ENCODE data around the gene HABP2. TPM values are rescaled to one million over a fixed set of nuclear protein-coding genes. Genes with fewer than 3 reads are reported as not detected.

The HABP2 gene
- polyA plus RNA-seq, 3 donors: not detected

GRCh38 chr10:113532724-113533123 is 20.1 kb upstream of the HABP2 start:
- H3K9me3 Mint-ChIP-seq: peaks cover 0 to 5% (median 0%) of the 10 kb centered on the region in 7 donors
- H3K4me3 Mint-ChIP-seq: no peak overlapping the region
- intact Hi-C loops (cut with micrococcal nuclease): no loop called here
- Histone ChIP-seq H3K9ac (ENCODE audit: insufficient read depth, low read length, poor library complexity, severe bottlenecking) (no peak overlapping the region), H4K20me1 (ENCODE audit: insufficient read depth, low read length) (no peaks in the 10 kb centered on the region), H3K36me3 (replicated peaks in 1 of 2; ENCODE audit: control insufficient read depth in 1 of 2, insufficient read depth in 2 of 2, low read length in 2 of 2) (no peaks in the 10 kb centered on the region), H3K27me3 (ENCODE audit: control insufficient read depth in 2 of 2, insufficient read depth in 2 of 2, low read length in 2 of 2) (peaks cover 0 to 3% of the 10 kb centered on the region in 2 donors), H3K9me3 (replicated peaks in 1 of 2; ENCODE audit: control insufficient read depth in 1 of 2, insufficient read depth in 1 of 2, low read length in 2 of 2) (no peaks in the 10 kb centered on the region), H3K4me3 (replicated peaks in 1 of 3; ENCODE audit: low read depth in 2 of 3, low read length in 3 of 3) (no peak overlapping the region), H2AFZ (ENCODE audit: insufficient read depth, low read depth, low read length, poor library complexity, severe bottlenecking) (no peak overlapping the region), H3K4me1 (ENCODE audit: control insufficient read depth in 1 of 2, insufficient read depth in 2 of 2, low read length in 2 of 2) (no peaks in the 10 kb centered on the region), H3K4me2 (replicated peaks; ENCODE audit: extremely low read depth, low read length, poor library complexity, severe bottlenecking) (no peak overlapping the region), H3K27ac (ENCODE audit: low read depth in 1 of 2, low read length in 2 of 2) (no peak overlapping the region), H3K79me2 (ENCODE audit: insufficient read depth, low read length) (no peaks in the 10 kb centered on the region)
- H3K27me3 Mint-ChIP-seq (ENCODE audit: low read depth in 3 of 3): peaks cover 5 to 7% (median 6%) of the 10 kb centered on the region in 3 donors
- 93% methylated on average over 3 of the region's 3 CpGs for WGBS (ENCODE audit: insufficient coverage)
- TF ChIP-seq CTCF (IDR thresholded peaks at IDR 0.05): no peak
- no peaks in the 10 kb centered on the region for H3K36me3 Mint-ChIP-seq
- H3K4me1 Mint-ChIP-seq: no peaks in the 10 kb centered on the region
- DNase-seq: no peak
- H3K27ac Mint-ChIP-seq: no peak overlapping the region

GRCh38 chr10:113533801-113534200 is 19.1 kb upstream of the HABP2 start:
- no peaks in the 10 kb centered on the region for H3K79me2 ChIP-seq (ENCODE audit: insufficient read depth, low read length)
- no peak overlapping the region for H3K27ac ChIP-seq (ENCODE audit: low read depth in 1 of 2, low read length in 2 of 2)
- H3K4me1 Mint-ChIP-seq: peaks cover 2% of the 10 kb centered on the region
- H3K4me3 Mint-ChIP-seq: no peak overlapping the region
- no peak overlapping the region for H3K4me3 ChIP-seq (replicated peaks in 1 of 3; ENCODE audit: low read depth in 2 of 3, low read length in 3 of 3)
- no peaks in the 10 kb centered on the region for H3K36me3 ChIP-seq (replicated peaks in 1 of 2; ENCODE audit: control insufficient read depth in 1 of 2, insufficient read depth in 2 of 2, low read length in 2 of 2)
- H3K27me3 ChIP-seq (ENCODE audit: control insufficient read depth in 2 of 2, insufficient read depth in 2 of 2, low read length in 2 of 2): peaks cover 0 to 3% of the 10 kb centered on the region in 2 donors
- WGBS (ENCODE audit: insufficient coverage): 80% methylated on average over 4 of the region's 6 CpGs
- intact Hi-C loops (cut with micrococcal nuclease): no loop called here
- H3K36me3 Mint-ChIP-seq: no peaks in the 10 kb centered on the region
- no peaks in the 10 kb centered on the region for H4K20me1 ChIP-seq (ENCODE audit: insufficient read depth, low read length)
- H2AFZ ChIP-seq (ENCODE audit: insufficient read depth, low read depth, low read length, poor library complexity, severe bottlenecking): no peak overlapping the region
- H3K9me3 ChIP-seq (replicated peaks in 1 of 2; ENCODE audit: control insufficient read depth in 1 of 2, insufficient read depth in 1 of 2, low read length in 2 of 2): no peaks in the 10 kb centered on the region
- peaks cover 0 to 3% (median 0%) of the 10 kb centered on the region in 7 donors for H3K9me3 Mint-ChIP-seq
- no peak overlapping the region for H3K9ac ChIP-seq (ENCODE audit: insufficient read depth, low read length, poor library complexity, severe bottlenecking)
- H3K4me1 ChIP-seq (ENCODE audit: control insufficient read depth in 1 of 2, insufficient read depth in 2 of 2, low read length in 2 of 2): no peaks in the 10 kb centered on the region
- no peak overlapping the region for H3K27ac Mint-ChIP-seq
- no peak for DNase-seq
- H3K27me3 Mint-ChIP-seq (ENCODE audit: low read depth in 3 of 3): peaks cover 4 to 7% (median 5%) of the 10 kb centered on the region in 3 donors
- no peak overlapping the region for H3K4me2 ChIP-seq (replicated peaks; ENCODE audit: extremely low read depth, low read length, poor library complexity, severe bottlenecking)
- no peak for TF ChIP-seq CTCF (IDR thresholded peaks at IDR 0.05)

Data from CD14-positive monocyte (primary cell).